ENCODE data around the gene CACNA1H.

Gene CACNA1H

DNA sequence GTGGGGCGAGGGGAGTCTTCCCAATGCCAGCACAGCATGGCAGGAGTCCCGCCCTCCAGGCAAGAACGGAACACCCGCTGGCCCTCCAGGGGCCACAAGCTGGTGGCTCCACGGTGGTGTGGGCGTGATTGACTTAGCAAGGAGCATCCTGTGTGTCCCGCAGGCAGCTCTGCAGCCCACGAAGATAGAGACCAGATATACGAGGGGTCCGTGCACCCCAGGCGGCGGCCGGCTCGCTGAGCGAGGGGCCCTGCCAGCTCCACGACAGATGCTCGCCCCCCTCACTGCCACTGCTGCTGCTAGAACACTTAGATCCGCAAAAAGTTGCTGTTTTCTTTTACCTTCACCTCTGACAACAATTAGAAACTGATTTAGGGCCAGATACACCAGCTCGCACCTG is 10.0 kb upstream of the CACNA1H start:
- DNase-seq (ENCODE audit: low read depth in 2 of 2), result no peak

DNA sequence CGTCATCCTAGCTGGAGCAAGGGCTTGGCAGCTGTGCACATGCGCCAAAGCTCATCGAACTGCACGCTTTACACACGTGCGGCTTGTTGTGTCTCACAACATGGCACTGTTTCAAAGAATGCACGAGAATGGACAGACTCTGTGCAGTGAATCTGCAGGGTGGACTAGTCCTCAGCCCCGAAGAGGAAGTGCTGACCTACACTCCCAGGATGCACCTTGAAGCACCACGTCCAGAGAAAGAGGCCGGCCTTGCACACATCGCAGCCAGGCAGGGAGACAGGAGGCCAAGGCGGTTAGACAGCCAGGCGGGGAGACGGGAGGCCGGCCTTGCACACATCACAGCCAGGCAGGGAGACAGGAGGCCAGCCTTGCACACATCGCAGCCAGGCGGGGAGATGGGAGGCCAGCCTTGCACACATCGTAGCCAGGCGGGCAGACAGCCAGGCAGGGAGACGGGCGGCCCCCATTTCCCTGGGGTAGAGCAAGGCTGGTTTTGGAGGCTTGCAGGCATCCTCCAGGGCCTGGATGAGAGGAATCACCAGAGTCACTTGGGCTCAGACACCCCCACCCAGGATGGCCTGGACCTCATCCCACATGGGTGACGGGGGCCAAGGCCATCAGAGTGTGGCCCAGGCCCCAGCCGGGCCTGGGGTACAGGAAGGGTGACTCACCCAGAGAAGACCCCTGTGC is 9.0 kb upstream of the CACNA1H start:
- no peak for DNase-seq (ENCODE audit: low read depth in 2 of 2)

DNA sequence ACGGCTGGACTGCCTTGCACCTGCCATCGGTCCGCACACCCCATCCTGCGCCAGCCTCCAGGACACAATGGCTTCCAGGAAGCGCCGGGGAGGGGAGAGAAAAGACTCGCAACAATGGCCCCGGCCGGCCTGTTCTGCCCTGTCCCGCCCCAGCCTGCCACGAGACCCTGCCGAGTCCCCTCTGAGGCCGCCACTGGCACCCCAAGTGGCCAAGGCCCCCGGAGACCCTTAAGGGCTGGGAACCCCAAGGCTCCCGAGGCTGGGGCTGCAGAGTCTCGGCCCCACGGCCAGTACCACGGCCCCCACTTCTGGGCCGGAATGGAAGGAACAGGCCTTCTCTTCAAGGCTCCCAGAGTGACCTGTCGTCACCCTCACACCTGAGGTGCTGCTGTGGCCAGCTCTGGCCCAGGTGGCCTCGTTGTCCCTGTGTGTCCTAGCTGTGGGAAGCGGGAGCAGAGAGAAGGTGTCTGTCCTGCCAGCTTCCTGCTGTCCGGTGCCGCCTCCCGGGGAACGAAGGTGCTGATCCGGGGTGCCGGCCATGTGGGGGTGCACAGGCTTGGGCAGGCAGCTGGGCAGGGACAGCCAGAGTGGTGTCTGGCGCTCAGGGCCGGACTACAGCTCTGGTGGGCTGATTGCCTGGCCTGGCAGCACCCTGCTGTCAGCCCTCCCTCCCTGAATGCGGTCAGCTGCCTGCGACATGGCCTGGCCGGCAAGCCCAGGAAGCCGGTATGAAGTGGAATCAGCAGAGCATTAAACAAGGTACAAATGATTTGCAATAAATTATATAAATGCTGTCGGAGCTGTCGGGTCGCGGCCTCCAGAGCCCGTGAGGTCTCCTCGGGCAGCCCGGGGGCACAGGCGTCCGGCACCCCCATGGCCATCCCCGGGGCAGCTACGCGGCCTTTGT is 8.2 kb upstream of the CACNA1H start:
- DNase-seq (ENCODE audit: low read depth in 2 of 2), result no peak

DNA sequence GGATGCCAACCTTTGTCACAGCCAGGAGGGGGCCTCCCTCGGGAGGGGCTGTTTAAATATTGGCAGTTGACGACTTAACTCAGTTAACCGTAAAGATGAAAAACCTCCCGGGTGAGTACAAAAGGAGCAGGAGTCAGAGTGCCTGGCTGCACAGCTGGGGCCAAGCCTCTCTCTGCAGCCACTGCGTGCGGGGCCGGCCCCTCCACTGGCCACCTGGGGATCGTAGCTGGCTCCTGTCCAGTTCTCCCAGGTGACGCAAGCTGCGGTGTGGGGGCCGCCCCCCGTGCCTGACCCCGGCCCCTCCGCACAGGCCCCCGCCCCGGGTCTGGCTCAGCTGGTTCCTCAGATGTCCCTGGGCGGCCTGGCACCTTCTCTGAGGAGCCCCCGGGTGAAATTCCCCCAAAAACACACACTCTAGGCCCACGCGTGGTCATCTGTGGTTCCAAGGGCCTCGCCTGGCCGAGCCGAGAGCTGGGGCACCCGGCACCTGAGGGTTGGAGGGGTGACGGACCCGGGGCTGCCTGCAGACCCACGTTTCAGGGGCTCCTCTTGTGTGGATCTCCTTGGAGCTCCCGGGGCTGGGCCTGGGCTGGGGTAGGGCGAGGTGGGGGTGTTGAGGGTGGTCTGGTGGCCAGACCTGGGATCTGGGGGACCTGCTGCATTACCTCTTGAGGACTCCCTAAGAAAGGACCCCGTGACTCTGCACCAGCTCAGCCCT is 7.4 kb upstream of the CACNA1H start:
- DNase-seq (ENCODE audit: low read depth in 2 of 2), result no peak

DNA sequence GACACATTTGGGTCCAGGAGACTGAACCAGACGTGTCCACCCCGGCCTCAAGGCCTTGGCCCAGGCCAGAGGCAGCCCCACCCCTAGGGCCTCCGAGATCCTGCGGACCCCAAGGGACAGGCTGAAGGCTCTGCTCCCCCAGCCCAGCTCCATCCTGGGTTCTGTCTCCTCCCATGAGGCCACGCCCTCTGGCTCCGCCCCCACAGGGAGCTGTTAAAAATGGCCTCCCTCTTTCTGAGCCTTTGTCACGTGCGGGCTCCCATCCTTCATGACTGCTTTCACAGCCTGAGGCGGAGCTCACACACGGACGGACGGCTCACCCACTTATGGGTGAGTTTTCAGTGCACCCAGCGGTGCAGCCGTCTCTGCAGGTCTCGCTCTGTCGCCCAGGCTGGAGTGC is 6.5 kb upstream of the CACNA1H start:
- no peak for DNase-seq (ENCODE audit: low read depth in 2 of 2)

DNA sequence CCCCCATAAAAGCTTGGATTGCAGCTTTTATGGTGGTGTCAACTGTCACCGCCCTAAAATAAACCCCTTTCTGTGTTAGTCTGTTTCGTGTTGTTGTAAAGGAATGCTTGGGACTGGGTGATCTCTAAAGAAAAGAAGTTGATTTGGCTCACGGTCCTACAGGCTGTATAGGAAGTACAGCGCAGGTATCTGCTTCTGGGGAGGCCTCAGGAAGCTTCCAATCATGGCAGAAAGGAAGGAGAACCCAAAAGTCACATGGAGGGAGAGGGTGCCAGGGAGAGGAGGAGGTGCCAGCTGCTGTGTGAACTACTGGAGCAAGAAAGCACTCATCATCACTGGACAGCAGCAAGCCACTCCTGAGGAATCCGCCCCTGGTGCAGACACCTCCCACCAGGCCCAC is 5.9 kb upstream of the CACNA1H start:
- no peak for DNase-seq (ENCODE audit: low read depth in 2 of 2)

DNA sequence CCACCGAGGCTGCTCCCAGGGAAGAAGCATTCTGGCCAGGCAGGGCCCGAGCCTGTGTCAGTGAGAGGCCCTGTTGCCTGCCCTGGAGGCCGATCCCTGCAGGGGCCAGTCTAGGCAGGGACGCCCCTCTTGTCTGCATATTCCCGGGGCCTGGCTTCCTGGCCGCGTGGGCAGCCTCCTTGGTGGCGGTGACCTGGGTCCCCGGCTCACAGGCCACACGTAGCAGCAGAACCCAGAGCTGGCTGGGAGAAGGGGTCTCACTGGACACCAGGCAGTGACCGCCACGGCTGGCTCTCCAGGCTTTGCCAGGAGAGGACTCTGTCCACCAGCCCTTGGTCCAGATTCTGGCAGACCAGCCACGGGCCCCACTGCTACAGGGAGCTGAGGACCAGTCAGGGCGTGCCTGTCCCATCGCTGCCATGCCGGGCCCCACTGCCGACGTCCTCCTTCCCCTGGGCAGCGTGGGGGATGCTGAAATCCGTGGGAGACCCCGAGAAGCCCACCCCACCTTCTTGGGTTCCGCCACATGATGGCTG is 3.7 kb upstream of the CACNA1H start:
- no peak for DNase-seq (ENCODE audit: low read depth in 2 of 2)

DNA sequence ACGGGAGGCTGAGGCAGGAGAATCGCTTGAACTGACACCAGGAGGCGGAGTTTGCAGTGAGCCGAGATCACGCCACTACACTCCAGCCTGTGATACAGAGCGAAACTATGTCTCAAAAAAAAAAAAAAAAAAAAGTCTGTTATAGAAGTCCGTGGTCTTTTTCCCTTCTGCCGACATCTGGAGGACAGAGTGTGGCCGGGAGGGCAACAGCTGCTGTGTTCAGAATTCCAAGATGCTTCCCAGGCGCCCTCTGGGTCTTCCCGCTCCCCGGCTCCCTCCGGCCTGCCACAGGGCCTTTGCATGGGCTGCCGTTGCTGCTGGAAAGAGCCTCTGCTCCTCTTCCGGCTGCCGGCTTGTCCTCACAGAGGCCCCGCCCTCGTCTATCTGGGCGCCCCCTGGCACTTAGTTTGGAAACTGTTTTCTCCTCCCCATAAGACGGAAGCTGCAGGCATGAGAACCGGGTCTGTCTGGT is 2.4 kb upstream of the CACNA1H start:
- no peak for DNase-seq (ENCODE audit: low read depth in 2 of 2)

DNA sequence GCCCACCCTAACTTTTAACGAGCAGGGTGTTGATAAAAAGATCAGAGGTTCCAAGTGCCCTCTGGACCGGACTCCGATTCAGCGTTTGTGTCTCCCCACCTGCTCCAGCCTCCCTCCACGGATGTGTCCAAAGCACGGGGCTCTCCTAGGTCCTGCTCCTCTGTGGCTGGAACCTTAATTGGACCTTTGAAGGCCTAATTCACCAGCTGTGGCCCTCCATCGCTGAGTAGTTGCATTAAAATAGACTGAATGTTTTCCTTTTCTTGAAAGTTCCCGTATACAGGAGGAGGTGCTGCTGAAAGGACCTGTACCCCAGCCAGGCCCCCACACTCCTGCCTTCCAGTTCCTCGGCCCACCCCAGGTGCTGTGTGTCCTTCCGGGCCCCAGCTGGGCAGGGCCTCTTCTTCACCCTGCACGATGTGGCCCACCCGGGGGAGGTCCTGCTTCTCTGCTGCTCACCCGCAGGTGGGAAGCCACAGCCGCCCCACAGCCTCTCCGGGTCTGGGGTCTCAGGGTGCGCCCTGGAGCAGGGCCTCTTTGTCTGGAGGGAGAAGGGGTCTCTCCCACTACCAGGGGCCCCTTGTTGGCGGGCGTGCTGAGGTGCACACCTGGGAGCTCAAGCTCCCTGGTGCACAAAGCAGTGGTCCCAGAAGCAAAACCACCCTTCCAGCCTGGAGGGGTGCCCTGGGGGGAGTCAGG is 1.3 kb upstream of the CACNA1H start:
- no peak for DNase-seq (ENCODE audit: low read depth in 2 of 2)

DNA sequence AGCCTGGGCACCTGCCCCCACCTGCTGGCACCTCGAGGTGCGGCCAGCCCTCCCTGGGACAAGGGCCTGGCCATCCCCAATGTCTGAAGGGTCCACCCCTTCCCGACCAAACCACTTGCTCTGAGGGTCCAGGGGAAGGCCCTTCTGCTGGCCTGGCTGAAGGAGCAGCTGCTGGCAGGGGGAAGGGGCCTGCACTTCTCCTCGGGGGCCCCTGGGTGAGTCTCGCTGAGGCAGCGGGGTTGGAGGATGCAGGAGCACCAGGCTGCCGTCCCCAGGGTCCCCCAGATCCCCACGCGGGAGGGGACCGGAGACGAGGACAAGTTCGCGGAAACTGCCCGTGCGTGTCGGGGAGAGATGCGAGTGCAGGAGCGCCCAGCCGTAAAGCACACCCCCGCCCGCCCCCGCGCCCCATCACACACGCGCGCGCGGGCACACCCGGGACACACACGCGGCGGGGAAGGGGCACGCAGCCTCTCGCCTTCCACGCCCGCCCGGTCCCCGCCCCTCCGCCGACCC is 725 bp upstream of the CACNA1H start:
- DNase-seq (ENCODE audit: low read depth in 2 of 2), result peak; percentile 17 to 30

DNA sequence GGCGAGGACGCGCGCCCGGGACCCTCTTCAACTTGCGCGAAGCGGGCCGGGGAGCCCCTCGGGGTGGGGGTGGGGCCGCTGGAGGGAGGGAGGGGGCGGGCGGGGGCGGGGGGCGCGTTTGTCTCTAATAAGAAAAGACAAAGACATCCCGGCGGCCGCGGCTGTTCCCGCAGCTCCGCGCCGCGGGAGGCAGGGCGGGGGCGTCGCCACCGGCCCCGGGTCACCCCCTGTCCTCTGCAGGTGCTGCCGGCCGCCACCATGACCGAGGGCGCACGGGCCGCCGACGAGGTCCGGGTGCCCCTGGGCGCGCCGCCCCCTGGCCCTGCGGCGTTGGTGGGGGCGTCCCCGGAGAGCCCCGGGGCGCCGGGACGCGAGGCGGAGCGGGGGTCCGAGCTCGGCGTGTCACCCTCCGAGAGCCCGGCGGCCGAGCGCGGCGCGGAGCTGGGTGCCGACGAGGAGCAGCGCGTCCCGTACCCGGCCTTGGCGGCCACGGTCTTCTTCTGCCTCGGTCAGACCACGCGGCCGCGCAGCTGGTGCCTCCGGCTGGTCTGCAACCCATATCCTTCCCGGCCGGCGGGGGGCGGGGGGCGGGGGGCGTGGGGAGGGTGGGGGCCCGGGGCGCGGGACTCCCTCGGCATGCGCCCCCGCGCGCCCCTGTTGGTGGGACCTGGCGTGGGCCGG is 714 bp downstream of the CACNA1H start:
- no peak for DNase-seq (ENCODE audit: low read depth in 2 of 2)

DNA sequence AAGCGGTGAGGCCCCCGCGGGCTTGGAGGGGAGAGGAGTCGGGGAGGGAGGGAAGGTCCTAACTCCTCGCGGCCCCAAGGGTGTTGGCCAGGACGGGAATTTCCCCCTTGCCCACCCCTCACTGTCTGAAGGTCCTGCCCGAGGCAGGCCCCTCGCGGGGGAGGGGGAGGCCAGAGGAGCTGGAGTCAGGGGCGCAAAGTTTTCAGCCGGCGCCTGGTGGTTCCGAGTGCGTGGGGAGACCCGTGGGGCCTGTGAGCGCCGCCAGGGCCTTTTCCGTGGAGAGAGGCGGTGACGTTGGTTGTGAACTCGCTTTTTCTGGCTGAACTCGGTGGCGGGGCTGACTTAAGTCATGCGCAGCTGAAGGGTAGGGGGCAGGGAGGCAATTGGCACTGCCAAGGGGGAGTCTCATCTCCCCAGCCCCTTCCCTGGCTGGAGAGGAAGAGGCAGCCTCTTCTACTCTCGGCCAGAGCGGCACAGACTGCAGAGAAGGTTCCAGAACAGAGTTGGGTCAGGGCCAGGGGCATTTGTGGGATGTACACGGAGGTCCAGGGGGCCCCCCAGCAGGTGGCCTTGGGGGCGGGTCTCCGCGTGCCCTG is 1.5 kb downstream of the CACNA1H start:
- no peak for DNase-seq (ENCODE audit: low read depth in 2 of 2)

DNA sequence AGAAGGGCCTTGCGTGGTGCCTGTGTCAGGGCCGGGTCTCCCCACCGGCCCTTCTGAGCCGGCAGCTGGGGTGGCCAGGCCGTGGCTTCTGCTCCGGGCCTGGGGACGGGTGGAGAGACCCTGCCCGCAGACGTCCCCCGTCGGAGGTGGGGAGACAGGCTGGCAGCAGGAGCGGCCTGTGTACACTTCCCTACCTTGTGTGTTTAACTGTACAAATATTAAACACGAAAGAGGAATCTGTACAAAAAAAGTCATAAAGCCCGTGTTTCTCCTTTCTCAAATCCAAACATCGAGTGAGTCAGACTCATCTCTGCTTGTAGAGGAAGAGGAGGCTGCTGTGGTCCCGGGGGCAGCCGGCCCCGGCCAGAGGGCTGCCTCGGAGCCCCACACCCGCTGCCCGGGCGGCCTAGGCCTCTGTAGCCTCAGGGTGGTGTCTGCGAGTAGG is 2.0 kb downstream of the CACNA1H start:
- DNase-seq (ENCODE audit: low read depth in 2 of 2), result no peak

DNA sequence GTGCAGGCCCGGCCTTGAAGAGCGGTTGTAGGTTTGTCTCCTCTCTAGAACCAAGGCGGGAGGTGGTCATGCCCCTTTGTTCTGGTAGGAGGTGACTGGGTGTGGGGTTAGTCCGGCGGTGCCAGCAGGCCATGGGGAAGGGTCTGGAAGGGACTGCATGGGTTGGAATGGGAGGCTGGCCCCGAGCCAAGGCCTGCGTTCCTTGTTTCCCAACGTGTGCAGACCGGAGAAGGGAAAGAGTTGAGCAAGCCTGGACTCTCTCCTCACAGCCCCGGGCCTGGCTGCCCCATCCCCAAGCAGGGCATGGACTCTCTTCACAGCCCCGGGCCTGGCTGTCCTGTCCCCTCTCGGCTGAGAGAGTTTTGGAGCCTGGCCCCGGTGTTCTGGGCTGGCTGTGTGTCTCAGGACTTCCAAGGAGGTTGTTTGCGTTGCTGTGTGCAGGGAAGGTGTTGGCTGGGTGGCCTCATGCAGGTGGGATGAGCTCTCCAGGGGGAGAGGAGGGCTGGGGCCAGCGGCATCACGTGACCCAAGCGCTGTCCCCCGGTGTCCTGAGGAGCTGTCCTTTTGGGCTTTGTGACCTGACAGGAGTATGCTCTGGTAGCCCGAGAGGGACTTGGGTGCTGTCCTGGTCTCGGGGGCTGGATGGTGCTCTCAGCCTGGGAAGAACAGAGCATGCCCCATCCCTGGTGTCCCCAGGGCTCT is 2.6 kb downstream of the CACNA1H start:
- no peak for DNase-seq (ENCODE audit: low read depth in 2 of 2)

DNA sequence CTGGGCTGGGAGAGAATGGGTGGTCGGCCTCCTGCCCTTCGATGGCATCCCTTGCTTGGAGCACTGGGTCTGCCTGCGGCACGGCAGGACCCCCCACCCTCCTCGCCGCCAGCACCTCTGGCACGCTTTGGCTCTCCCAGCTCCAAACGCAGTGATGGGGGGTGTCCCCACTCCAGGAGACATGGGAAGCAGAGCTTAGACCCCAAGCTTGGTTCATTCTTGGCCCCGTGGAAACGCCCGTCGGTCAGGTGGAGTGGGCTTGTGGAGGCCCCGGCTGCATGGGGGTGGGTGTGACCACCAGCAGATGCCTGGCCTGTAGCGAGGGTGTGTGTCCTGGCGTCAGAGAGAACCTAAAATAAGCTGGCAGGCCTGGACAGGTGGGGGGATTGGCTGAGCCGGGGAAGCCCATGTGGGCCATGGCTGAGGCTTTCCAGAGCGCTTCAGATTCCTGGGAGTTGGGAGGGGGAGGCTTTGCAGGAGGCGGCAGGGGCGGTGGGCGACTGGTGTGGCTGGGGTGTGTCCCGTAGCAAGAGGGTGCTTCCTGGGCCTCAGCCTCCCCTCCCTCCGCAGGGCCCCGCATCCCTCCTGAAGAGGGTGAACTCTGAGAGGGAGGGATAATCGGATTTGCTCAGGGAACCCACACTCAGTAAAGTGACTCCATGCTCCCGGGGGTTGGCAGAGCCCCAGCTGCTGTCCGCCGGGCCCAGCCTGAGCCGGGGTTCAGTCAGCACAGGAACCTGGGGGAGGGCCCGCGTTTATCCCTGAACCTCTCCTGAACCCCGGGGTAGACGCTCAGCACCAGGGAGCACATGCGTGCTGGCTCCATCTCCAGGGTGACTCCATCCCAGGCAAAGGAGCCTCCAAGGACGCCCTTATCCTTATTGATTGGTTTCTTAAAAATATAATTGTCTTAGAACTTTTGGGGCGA is 3.4 kb downstream of the CACNA1H start:
- no peak for DNase-seq (ENCODE audit: low read depth in 2 of 2)

DNA sequence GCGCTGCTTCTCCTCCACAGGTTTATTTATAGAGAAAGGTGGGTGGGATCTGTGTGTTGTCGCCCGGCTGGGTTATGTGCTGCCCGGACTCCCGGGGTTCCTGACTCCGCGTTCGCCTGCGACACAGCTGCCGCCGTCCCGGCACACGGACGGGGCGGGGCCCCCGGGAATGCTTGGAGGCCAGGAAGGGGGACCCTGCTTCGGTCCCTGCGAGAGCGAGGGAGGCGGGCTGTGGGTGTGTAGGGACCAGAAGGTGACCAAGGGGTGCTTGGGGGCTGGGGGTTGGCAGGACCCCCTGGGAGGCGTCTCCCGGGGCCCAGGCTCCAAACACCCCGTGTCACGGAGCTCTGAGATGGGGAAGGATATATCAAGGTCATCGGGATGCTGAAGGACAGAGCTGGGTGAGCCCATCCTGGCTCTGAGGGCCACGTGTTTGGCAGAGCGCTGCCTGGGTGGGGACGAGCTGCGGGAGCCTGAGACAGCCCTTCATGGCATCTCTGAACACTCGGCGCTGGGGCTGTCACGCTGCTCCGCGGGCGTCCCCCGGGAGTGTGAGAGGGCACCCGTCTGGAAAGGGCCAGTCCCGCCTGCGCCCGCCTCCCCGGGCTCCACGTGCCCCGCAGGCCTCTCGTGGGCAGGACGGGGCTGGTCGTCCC is 4.2 kb downstream of the CACNA1H start:
- DNase-seq (ENCODE audit: low read depth in 2 of 2), result no peak

DNA sequence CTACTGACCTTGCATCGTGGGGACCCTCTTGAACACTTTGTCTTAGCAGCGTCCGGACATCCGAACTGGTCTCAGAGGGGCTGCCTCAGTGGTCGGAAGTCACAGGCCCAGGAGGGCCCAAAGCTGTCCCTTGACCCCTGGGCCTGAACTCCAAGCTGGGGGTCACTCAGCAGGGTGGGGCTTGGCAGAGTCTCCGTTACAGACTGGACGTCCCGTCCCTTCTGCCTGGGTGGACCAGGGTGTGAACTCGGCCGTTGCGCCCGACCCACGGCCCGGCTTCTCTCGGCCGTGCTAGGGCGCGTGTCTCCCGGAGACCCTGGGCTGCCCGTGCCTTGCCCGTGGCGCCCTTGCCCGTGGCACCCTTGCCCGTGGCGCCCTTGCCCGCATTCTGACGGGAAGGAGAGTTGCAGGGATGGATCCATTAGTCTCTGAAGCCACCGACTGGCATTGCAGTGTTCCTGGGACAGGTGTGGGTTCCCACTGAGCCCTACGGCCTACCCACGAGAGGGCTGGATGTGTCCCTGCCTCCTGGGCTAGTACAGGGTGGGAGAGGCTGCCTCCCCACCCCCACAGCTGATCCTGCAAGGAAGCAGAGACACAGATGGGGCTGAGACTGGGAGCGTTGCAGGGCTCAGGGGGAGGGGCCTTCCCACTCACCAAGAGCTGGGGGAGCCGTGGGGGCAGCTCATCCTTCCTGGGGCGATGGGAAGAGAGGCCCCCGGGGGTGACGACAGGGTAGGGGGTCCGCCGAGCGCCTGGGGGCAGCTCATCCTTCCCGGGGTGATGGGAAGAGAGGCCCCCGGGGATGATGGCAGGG is 4.9 kb downstream of the CACNA1H start:
- no peak for DNase-seq (ENCODE audit: low read depth in 2 of 2)
